ENCODE data around the gene PSME3IP1.
"Not testable (repeated sequence)": the region's sequence is repeated elsewhere in the genome, so short reads cannot be mapped to it uniquely, and the experiment has no call there.

PSME3IP1 gene

GRCh38 chr16:57115514-57116182 lies 70.2 kb downstream of the PSME3IP1 start:
- TF ChIP-seq CTCF (IDR thresholded peaks at IDR 0.05; ENCODE audit: low read depth, low read length, missing control alignments) = no peak
- no peak overlapping the region for H3K4me3 ChIP-seq (ENCODE audit: low read depth, low read length)
- DNase-seq (ENCODE audit: low read depth) = no peak

- TF ChIP-seq CTCF (IDR thresholded peaks at IDR 0.05; ENCODE audit: low read depth, low read length, missing control alignments) = no peak
- no peak for DNase-seq (ENCODE audit: low read depth)
- no peak overlapping the region for H3K4me3 ChIP-seq (ENCODE audit: low read depth, low read length)
These were observed 70.7 kb downstream of the PSME3IP1 start for GRCh38 chr16:57115168-57115513.

DNA sequence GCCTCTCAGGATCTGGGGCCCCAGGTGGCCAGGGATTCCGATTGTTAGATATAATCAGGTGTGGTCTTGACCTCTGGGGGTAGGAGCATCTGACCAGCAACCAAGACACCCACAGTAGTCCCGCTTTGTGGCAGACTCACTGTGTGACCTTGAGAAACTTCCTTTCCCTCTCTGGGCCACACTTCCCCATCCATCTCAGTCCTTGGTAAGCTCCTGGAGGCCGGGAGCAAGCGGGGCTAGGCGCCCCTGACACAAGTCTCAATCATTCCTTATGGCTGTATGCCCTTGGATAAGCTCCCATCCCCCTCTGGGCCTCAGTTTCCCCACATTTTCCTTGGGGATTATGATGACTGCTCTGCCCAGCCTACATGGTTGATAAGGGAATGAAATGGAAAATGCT lies 72.2 kb downstream of the PSME3IP1 start:
- no peak for TF ChIP-seq CTCF (IDR thresholded peaks at IDR 0.05; ENCODE audit: low read depth, low read length, missing control alignments)
- H3K4me3 ChIP-seq (ENCODE audit: low read depth, low read length) = no peak overlapping the region
- DNase-seq (ENCODE audit: low read depth) = no peak

GRCh38 chr16:57113042-57113453 lies 72.8 kb downstream of the PSME3IP1 start:
- no peak for DNase-seq (ENCODE audit: low read depth)
- no peak for TF ChIP-seq CTCF (IDR thresholded peaks at IDR 0.05; ENCODE audit: low read depth, low read length, missing control alignments)
- H3K4me3 ChIP-seq (ENCODE audit: low read depth, low read length) = no peak overlapping the region

GRCh38 chr16:57112403-57113041 lies 73.3 kb downstream of the PSME3IP1 start:
- no peak overlapping the region for H3K4me3 ChIP-seq (ENCODE audit: low read depth, low read length)
- DNase-seq (ENCODE audit: low read depth) = no peak
- TF ChIP-seq CTCF (IDR thresholded peaks at IDR 0.05; ENCODE audit: low read depth, low read length, missing control alignments) = no peak

DNA sequence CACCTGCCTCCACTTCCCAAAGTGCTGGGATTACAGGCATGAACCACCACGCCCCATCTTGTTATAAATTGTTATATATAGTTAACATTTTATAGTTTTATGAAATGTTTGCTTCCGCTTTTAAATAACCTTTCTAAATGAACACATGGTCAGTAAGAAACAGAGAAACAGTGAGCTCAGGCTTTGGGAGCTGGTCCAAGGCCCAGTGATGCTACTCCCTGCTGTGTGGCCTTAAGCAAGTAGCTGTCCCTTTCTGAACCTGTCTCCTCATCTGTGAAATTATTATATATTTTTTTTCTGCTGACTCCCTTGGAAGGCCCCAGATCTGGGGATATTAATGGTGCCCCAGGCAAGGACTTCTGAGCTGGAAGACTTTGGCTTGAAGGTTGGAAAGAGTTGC lies 74.4 kb downstream of the PSME3IP1 start:
- TF ChIP-seq CTCF (IDR thresholded peaks at IDR 0.05; ENCODE audit: low read depth, low read length, missing control alignments) = no peak
- no peak for DNase-seq (ENCODE audit: low read depth)
- H3K4me3 ChIP-seq (ENCODE audit: low read depth, low read length) = no peak overlapping the region

DNA sequence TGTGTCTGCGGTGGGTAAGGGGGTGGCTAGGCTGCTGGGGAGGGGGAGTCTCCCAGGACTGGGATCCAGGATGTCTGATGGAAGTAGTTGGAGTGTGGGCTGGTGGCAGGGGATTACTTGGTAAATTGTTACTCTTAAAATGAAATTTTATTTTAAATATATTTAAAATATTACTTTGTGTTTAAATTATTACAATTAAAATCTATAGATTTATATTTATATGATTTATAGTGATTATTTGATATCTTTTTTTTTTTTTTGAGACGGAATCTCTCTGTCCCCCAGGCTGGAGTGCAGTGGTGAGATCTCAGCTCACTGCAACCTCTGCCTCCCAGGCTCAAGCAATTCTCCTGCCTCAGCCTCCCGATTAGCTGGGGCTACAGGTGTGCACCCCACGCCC lies 74.9 kb downstream of the PSME3IP1 start:
- no peak for TF ChIP-seq CTCF (IDR thresholded peaks at IDR 0.05; ENCODE audit: low read depth, low read length, missing control alignments)
- no peak overlapping the region for H3K4me3 ChIP-seq (ENCODE audit: low read depth, low read length)

GRCh38 chr16:57109259-57110105 lies 76.4 kb downstream of the PSME3IP1 start:
- not testable (repeated sequence) for DNase-seq (ENCODE audit: low read depth)

More for the DNA sequence above, 74.9 kb downstream of the PSME3IP1 start:
- DNase-seq (ENCODE audit: low read depth) = no peak

More at GRCh38 chr16:57109259-57110105, 76.4 kb downstream of the PSME3IP1 start:
- H3K4me3 ChIP-seq (ENCODE audit: low read depth, low read length) = not testable (repeated sequence)
